ENCODE data around the gene CCDC12.

The CCDC12 gene

GRCh38 chr3:46957092-46957820, 19.3 kb downstream of the CCDC12 start:
- no peak for DNase-seq
- Histone ChIP-seq H3K27ac (ENCODE audit: low read length) (no peak overlapping the region), H3K36me3 (replicated peaks; ENCODE audit: insufficient read depth, low read length) (peaks cover 4% of the 10 kb centered on the region; the same call in 1 of the 2 replicates), H3K79me2 (ENCODE audit: low read length) (peaks cover 99% of the 10 kb centered on the region), H4K20me1 (ENCODE audit: insufficient read depth, low read length) (peaks cover 84% of the 10 kb centered on the region), H3K9me3 (replicated peaks; ENCODE audit: insufficient read depth, low read length) (no peaks in the 10 kb centered on the region), H3K9ac (ENCODE audit: low read length) (no peak overlapping the region), H3K4me2 (ENCODE audit: low read depth, low read length) (no peak overlapping the region), H3K9me2 (replicated peaks; ENCODE audit: insufficient read depth, low read length) (no peaks in the 10 kb centered on the region), H2AFZ (ENCODE audit: low read length) (no peak overlapping the region), H3K4me3 (ENCODE audit: low read length) (no peak overlapping the region), H3K4me1 (ENCODE audit: low read length) (no peaks in the 10 kb centered on the region), H3K27me3 (replicated peaks; ENCODE audit: insufficient read depth, low read length) (no peaks in the 10 kb centered on the region), H3F3A (ENCODE audit: insufficient read depth, low read length) (no peaks in the 10 kb centered on the region)
- TF ChIP-seq CTCF (IDR thresholded peaks at IDR 0.05; ENCODE audit: low read length) = no peak
- TF ChIP-seq EZH2phosphoT487 (IDR thresholded peaks at IDR 0.05; ENCODE audit: low read length) = no peak
- no peak for TF ChIP-seq EZH2 (optimal IDR thresholded peaks at IDR 0.05; ENCODE audit: low read depth, low read length)

- TF ChIP-seq EZH2 (optimal IDR thresholded peaks at IDR 0.05; ENCODE audit: low read depth, low read length) (no peak), CTCF (IDR thresholded peaks at IDR 0.05; ENCODE audit: low read length) (no peak), EZH2phosphoT487 (IDR thresholded peaks at IDR 0.05; ENCODE audit: low read length) (no peak)
- no peaks in the 10 kb centered on the region for H3K27me3 ChIP-seq (replicated peaks; ENCODE audit: insufficient read depth, low read length)
- no peak overlapping the region for H2AFZ ChIP-seq (ENCODE audit: low read length)
- H3K9me3 ChIP-seq (replicated peaks; ENCODE audit: insufficient read depth, low read length) = no peaks in the 10 kb centered on the region
- H3K9me2 ChIP-seq (replicated peaks; ENCODE audit: insufficient read depth, low read length) = no peaks in the 10 kb centered on the region
- H3K4me2 ChIP-seq (ENCODE audit: low read depth, low read length) = no peak overlapping the region
- peaks cover 98% of the 10 kb centered on the region for H3K79me2 ChIP-seq (ENCODE audit: low read length)
- H3K4me1 ChIP-seq (ENCODE audit: low read length) = no peaks in the 10 kb centered on the region
- peaks cover 83% of the 10 kb centered on the region for H4K20me1 ChIP-seq (ENCODE audit: insufficient read depth, low read length)
- H3K4me3 ChIP-seq (ENCODE audit: low read length) = no peak overlapping the region
- no peak overlapping the region for H3K9ac ChIP-seq (ENCODE audit: low read length)
- no peak for DNase-seq
- H3F3A ChIP-seq (ENCODE audit: insufficient read depth, low read length) = no peaks in the 10 kb centered on the region
- no peak overlapping the region for H3K27ac ChIP-seq (ENCODE audit: low read length)
- H3K36me3 ChIP-seq (replicated peaks; ENCODE audit: insufficient read depth, low read length) = no peaks in the 10 kb centered on the region
Observed at GRCh38 chr3:46955801-46956259, 20.7 kb downstream of the CCDC12 start.

- DNase-seq = no peak
- Histone ChIP-seq H3K27ac (ENCODE audit: low read length) (no peak overlapping the region), H3K27me3 (replicated peaks; ENCODE audit: insufficient read depth, low read length) (no peaks in the 10 kb centered on the region), H3K9me3 (replicated peaks; ENCODE audit: insufficient read depth, low read length) (no peaks in the 10 kb centered on the region), H3K36me3 (replicated peaks; ENCODE audit: insufficient read depth, low read length) (no peaks in the 10 kb centered on the region), H3K4me2 (ENCODE audit: low read depth, low read length) (no peak overlapping the region), H3K4me3 (ENCODE audit: low read length) (no peak overlapping the region), H3K79me2 (ENCODE audit: low read length) (peaks cover 98% of the 10 kb centered on the region), H3K4me1 (ENCODE audit: low read length) (no peaks in the 10 kb centered on the region), H3K9ac (ENCODE audit: low read length) (no peak overlapping the region), H2AFZ (ENCODE audit: low read length) (no peak overlapping the region), H3F3A (ENCODE audit: insufficient read depth, low read length) (no peaks in the 10 kb centered on the region), H3K9me2 (replicated peaks; ENCODE audit: insufficient read depth, low read length) (no peaks in the 10 kb centered on the region), H4K20me1 (ENCODE audit: insufficient read depth, low read length) (peaks cover 82% of the 10 kb centered on the region)
- no peak for TF ChIP-seq EZH2 (optimal IDR thresholded peaks at IDR 0.05; ENCODE audit: low read depth, low read length)
- TF ChIP-seq EZH2phosphoT487 (IDR thresholded peaks at IDR 0.05; ENCODE audit: low read length) = no peak
- no peak for TF ChIP-seq CTCF (IDR thresholded peaks at IDR 0.05; ENCODE audit: low read length)
Observed at GRCh38 chr3:46955157-46955556, 21.4 kb downstream of the CCDC12 start.
